Measurements from ENCODE around the gene PTPRF. TPM values are rescaled to one million over a fixed set of nuclear protein-coding genes. Genes with fewer than 3 reads are reported as not detected.

PTPRF gene
- total and polyA plus RNA-seq, 4 donors: 41.2 to 241 (median 85.6) TPM

- Histone ChIP-seq H3K36me3 (ENCODE audit: control insufficient read depth in 4 of 4, insufficient read depth in 3 of 4, low read depth in 1 of 4, low read length in 3 of 4) (peaks cover 20 to 66% (median 41%) of the 10 kb centered on the region in 4 donors), H3K4me1 (ENCODE audit: control insufficient read depth in 4 of 4, insufficient read depth in 4 of 4, low read length in 3 of 4) (no peaks in the 10 kb centered on the region), H3K9me3 (ENCODE audit: control insufficient read depth in 4 of 4, low read length in 3 of 4) (no peaks in the 10 kb centered on the region), H3K4me3 (ENCODE audit: low read depth in 1 of 3, low read length in 3 of 3) (no peak overlapping the region), H3K27me3 (ENCODE audit: control insufficient read depth in 4 of 4, insufficient read depth in 4 of 4, low read length in 3 of 4) (no peaks in the 10 kb centered on the region), H3K9ac (ENCODE audit: low read depth in 1 of 2, low read length in 2 of 2) (no peak overlapping the region), H3K27ac (ENCODE audit: low read depth in 1 of 2, low read length in 2 of 2) (no peak overlapping the region)
- DNase-seq (ENCODE audit: low spot score): no peak
- WGBS: 91% methylated on average over 10 of the region's 10 CpGs
- TF ChIP-seq, protein P1, sequence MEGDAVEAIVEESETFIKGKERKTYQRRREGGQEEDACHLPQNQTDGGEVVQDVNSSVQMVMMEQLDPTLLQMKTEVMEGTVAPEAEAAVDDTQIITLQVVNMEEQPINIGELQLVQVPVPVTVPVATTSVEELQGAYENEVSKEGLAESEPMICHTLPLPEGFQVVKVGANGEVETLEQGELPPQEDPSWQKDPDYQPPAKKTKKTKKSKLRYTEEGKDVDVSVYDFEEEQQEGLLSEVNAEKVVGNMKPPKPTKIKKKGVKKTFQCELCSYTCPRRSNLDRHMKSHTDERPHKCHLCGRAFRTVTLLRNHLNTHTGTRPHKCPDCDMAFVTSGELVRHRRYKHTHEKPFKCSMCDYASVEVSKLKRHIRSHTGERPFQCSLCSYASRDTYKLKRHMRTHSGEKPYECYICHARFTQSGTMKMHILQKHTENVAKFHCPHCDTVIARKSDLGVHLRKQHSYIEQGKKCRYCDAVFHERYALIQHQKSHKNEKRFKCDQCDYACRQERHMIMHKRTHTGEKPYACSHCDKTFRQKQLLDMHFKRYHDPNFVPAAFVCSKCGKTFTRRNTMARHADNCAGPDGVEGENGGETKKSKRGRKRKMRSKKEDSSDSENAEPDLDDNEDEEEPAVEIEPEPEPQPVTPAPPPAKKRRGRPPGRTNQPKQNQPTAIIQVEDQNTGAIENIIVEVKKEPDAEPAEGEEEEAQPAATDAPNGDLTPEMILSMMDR (IDR thresholded peaks at IDR 0.05; ENCODE audit: low read depth, low read length, missing input control): no peak
Observed at GRCh38 chr1:43622471-43622870, 91.8 kb downstream of the PTPRF start.

DNA sequence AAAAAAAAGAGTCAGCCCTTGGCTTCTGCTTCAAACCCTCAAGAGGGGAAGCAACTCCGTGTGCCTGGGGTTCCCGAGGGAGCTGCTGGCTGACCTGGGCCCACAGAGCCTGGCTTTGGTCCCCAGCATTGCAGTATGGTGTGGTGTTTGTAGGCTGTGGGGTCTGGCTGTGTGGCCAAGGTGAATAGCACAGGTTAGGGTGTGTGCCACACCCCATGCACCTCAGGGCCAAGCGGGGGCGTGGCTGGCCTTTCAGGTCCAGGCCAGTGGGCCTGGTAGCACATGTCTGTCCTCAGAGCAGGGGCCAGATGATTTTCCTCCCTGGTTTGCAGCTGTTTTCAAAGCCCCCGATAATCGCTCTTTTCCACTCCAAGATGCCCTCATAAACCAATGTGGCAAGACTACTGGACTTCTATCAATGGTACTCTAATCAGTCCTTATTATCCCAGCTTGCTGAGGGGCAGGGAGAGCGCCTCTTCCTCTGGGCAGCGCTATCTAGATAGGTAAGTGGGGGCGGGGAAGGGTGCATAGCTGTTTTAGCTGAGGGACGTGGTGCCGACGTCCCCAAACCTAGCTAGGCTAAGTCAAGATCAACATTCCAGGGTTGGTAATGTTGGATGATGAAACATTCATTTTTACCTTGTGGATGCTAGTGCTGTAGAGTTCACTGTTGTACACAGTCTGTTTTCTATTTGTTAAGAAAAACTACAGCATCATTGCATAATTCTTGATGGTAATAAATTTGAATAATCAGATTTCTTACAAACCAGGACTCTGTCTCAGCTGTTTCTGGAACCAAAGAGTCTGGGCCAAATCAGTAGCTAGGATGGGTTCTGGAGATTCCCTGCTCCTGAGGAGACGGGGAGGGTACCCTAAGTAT is 92.5 kb downstream of the PTPRF start:
- Histone ChIP-seq H3K4me1 (ENCODE audit: control insufficient read depth in 4 of 4, insufficient read depth in 4 of 4, low read length in 3 of 4) (no peaks in the 10 kb centered on the region), H3K36me3 (ENCODE audit: control insufficient read depth in 4 of 4, insufficient read depth in 3 of 4, low read depth in 1 of 4, low read length in 3 of 4) (peaks cover 16 to 60% (median 37%) of the 10 kb centered on the region in 4 donors), H3K9ac (ENCODE audit: low read depth in 1 of 2, low read length in 2 of 2) (no peak overlapping the region), H3K9me3 (ENCODE audit: control insufficient read depth in 4 of 4, low read length in 3 of 4) (no peaks in the 10 kb centered on the region), H3K4me3 (ENCODE audit: low read depth in 1 of 3, low read length in 3 of 3) (no peak overlapping the region), H3K27ac (ENCODE audit: low read depth in 1 of 2, low read length in 2 of 2) (no peak overlapping the region), H3K27me3 (ENCODE audit: control insufficient read depth in 4 of 4, insufficient read depth in 4 of 4, low read length in 3 of 4) (no peaks in the 10 kb centered on the region)
- 92% methylated on average over 13 of the region's 13 CpGs for WGBS
- DNase-seq (ENCODE audit: low spot score): no peak
- TF ChIP-seq, protein P1 (IDR thresholded peaks at IDR 0.05; ENCODE audit: low read depth, low read length, missing input control): no peak
- TF ChIP-seq HNF4A (conservative IDR thresholded peaks at IDR 0.05) (no peak), RAD21 (IDR thresholded peaks at IDR 0.05) (no peak)

DNA sequence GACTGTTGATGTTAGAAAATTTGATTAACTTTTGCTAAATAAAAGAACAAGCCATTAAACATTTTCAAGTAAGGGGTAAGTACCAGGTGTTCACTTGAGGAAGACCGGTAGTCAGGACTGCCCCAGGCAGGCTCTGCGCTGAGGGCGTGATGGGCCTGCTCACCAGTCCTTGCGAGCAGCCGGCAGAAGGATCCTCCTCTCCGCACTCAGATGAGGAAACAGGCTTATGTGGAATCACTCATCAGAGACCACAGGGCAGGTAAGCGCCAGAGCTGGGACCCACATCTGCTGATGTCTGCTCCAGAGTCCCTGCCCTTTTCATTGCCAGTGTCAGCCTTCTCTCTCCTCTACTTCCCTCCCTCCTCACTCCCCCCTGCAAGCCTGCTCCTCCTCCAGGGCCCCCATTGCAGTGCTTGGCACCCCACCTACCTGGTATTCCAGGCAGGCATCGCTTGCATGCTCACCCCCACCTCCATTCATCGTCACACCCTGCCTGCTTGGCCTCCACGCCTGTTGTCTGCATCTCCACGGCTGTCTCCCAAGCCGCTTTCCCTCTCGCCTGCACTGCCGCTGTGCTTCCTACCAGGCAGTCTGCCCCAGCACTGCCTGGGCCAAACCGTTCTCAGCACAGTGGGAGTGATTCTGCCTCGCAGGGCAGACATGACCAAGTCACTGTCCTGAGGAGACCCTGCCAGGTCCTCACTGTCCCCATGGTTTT is 94.5 kb downstream of the PTPRF start:
- TF ChIP-seq, protein P2, sequence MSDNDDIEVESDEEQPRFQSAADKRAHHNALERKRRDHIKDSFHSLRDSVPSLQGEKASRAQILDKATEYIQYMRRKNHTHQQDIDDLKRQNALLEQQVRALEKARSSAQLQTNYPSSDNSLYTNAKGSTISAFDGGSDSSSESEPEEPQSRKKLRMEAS (IDR thresholded peaks at IDR 0.05): no peak
- TF ChIP-seq, protein P3, sequence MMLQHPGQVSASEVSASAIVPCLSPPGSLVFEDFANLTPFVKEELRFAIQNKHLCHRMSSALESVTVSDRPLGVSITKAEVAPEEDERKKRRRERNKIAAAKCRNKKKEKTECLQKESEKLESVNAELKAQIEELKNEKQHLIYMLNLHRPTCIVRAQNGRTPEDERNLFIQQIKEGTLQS (IDR thresholded peaks at IDR 0.05): no peak
- TF ChIP-seq JUND (IDR thresholded peaks at IDR 0.05) (no peak), YY1 (IDR thresholded peaks at IDR 0.05) (no peak), FOXA2 (IDR thresholded peaks at IDR 0.05) (no peak), GABPA (IDR thresholded peaks at IDR 0.05 in 1 of 2, conservative IDR thresholded peaks at IDR 0.05 in 1 of 2) (no peak)
- TF ChIP-seq, protein P4, sequence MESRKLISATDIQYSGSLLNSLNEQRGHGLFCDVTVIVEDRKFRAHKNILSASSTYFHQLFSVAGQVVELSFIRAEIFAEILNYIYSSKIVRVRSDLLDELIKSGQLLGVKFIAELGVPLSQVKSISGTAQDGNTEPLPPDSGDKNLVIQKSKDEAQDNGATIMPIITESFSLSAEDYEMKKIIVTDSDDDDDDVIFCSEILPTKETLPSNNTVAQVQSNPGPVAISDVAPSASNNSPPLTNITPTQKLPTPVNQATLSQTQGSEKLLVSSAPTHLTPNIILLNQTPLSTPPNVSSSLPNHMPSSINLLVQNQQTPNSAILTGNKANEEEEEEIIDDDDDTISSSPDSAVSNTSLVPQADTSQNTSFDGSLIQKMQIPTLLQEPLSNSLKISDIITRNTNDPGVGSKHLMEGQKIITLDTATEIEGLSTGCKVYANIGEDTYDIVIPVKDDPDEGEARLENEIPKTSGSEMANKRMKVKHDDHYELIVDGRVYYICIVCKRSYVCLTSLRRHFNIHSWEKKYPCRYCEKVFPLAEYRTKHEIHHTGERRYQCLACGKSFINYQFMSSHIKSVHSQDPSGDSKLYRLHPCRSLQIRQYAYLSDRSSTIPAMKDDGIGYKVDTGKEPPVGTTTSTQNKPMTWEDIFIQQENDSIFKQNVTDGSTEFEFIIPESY (IDR thresholded peaks at IDR 0.05): no peak
- no peak overlapping the region for H3K9ac ChIP-seq (ENCODE audit: low read depth in 1 of 2, low read length in 2 of 2)
- no peak for DNase-seq (ENCODE audit: low spot score)
- H3K27ac ChIP-seq (ENCODE audit: low read depth in 1 of 2, low read length in 2 of 2): no peak overlapping the region
- no peaks in the 10 kb centered on the region for H3K27me3 ChIP-seq (ENCODE audit: control insufficient read depth in 4 of 4, insufficient read depth in 4 of 4, low read length in 3 of 4)
- H3K4me3 ChIP-seq (ENCODE audit: low read depth in 1 of 3, low read length in 3 of 3): no peak overlapping the region
- H3K36me3 ChIP-seq (ENCODE audit: control insufficient read depth in 4 of 4, insufficient read depth in 3 of 4, low read depth in 1 of 4, low read length in 3 of 4): peaks cover 7 to 39% (median 23%) of the 10 kb centered on the region in 4 donors
- no peaks in the 10 kb centered on the region for H3K9me3 ChIP-seq (ENCODE audit: control insufficient read depth in 4 of 4, low read length in 3 of 4)
- 94% methylated on average over 16 of the region's 16 CpGs for WGBS
- no peaks in the 10 kb centered on the region for H3K4me1 ChIP-seq (ENCODE audit: control insufficient read depth in 4 of 4, insufficient read depth in 4 of 4, low read length in 3 of 4)
